HEK293T (cell line): ENCODE data around the gene RANGAP1.

Experiments
- ARNT ChIP-seq: fragments of 450-650 bp; IDR thresholded peaks from 2 replicates; pipeline ENCODE4 v1.6.1; 2017; ENCODE audit warnings: mild to moderate bottlenecking
- BHLHE40 ChIP-seq: fragments of 450-650 bp; IDR thresholded peaks from 2 replicates; pipeline ENCODE4 v1.6.1; 2016; ENCODE audit warnings: mild to moderate bottlenecking, moderate library complexity, borderline replicate concordance
- FOXA1 ChIP-seq: fragments of 450-650 bp; IDR thresholded peaks from 2 replicates; pipeline ENCODE4 v1.6.1; 2016; ENCODE audit warnings: mild to moderate bottlenecking
- FOXK2 ChIP-seq: fragments of 450-650 bp; IDR thresholded peaks from 2 replicates; pipeline ENCODE4 v1.6.1; 2016; ENCODE audit warnings: mild to moderate bottlenecking
- FOXM1 ChIP-seq: fragments of 450-650 bp; IDR thresholded peaks from 2 replicates; pipeline ENCODE4 v1.6.1; 2017; ENCODE audit warnings: mild to moderate bottlenecking, borderline replicate concordance
- HDGF ChIP-seq: fragments of 450-650 bp; IDR thresholded peaks from 2 replicates; pipeline ENCODE4 v1.6.1; 2017; ENCODE audit warnings: antibody characterized with exemption, borderline replicate concordance
- L3MBTL2 ChIP-seq: fragments of 450-650 bp; conservative IDR thresholded peaks from 2 replicates; pipeline ENCODE4 v1.6.1; 2016; ENCODE audit warnings: mild to moderate bottlenecking
- SP1 ChIP-seq: fragments of 450-650 bp; IDR thresholded peaks from 2 replicates; pipeline ENCODE4 v1.6.1; 2017
- SUZ12 ChIP-seq: fragments of 450-650 bp; IDR thresholded peaks from 2 replicates; pipeline ENCODE4 v1.6.1; 2016; ENCODE audit warnings: mild to moderate bottlenecking

- TF ChIP-seq L3MBTL2, result no peak
- TF ChIP-seq HDGF, result no peak
- TF ChIP-seq FOXM1, result no peak
- no peak for TF ChIP-seq BHLHE40
- TF ChIP-seq SUZ12, result no peak
- no peak for TF ChIP-seq ARNT
- TF ChIP-seq FOXA1, result no peak
- TF ChIP-seq SP1, result no peak
- TF ChIP-seq FOXK2, result no peak
Measured at GRCh38 chr22:41230401-41230785, 55.6 kb downstream of the RANGAP1 start.
